Fibroblast of pulmonary artery (primary cell): ENCODE data around the gene MAP7.

Source experiments
- DNase-seq: peaks from one replicate; pipeline ENCODE4 v3.0.0-alpha.2; 2010; ENCODE audit warnings: low read depth
- H3K4me3 ChIP-seq: replicated peaks from 2 replicates; pipeline ENCODE4 v1.5.1; 2011; ENCODE audit warnings: low read depth, mild to moderate bottlenecking, control low read depth, low read length, moderate library complexity
- CTCF ChIP-seq: IDR thresholded peaks from 2 replicates; pipeline ENCODE4 v1.5.1; 2011; ENCODE audit warnings: mild to moderate bottlenecking, control low read depth, low read length, inconsistent platforms; ENCODE audit errors: missing control alignments

MAP7 gene

GRCh38 chr6:136576821-136577220, 26.6 kb upstream of the MAP7 start:
- no peak for TF ChIP-seq CTCF
- no peak overlapping the region for H3K4me3 ChIP-seq
- no peak for DNase-seq

- no peak overlapping the region for H3K4me3 ChIP-seq
- no peak for DNase-seq
- no peak for TF ChIP-seq CTCF
Observed at GRCh38 chr6:136571496-136571895, 21.3 kb upstream of the MAP7 start.

- no peak overlapping the region for H3K4me3 ChIP-seq
- no peak for TF ChIP-seq CTCF
- DNase-seq: no peak
Observed at GRCh38 chr6:136571065-136571464, 20.8 kb upstream of the MAP7 start.

GRCh38 chr6:136568129-136568528, 17.9 kb upstream of the MAP7 start:
- TF ChIP-seq CTCF: no peak
- DNase-seq: no peak

GRCh38 chr6:136567688-136568087, 17.5 kb upstream of the MAP7 start:
- H3K4me3 ChIP-seq: no peak overlapping the region
- TF ChIP-seq CTCF: no peak
- no peak for DNase-seq

More at GRCh38 chr6:136568129-136568528, 17.9 kb upstream of the MAP7 start:
- H3K4me3 ChIP-seq: no peak overlapping the region

- TF ChIP-seq CTCF: no peak
- H3K4me3 ChIP-seq: no peak overlapping the region
- DNase-seq: no peak
Observed at GRCh38 chr6:136566851-136567250, 16.6 kb upstream of the MAP7 start.

GRCh38 chr6:136566007-136566487, 15.8 kb upstream of the MAP7 start:
- H3K4me3 ChIP-seq: no peak overlapping the region
- DNase-seq: no peak
- no peak for TF ChIP-seq CTCF
